Smooth muscle cell of the brain vasculature (primary cell): Measurements from ENCODE around the gene LYPD3.

ENCODE experiments used
- DNase-seq: peaks from one replicate; pipeline ENCODE4 v3.0.0-alpha.2; 2012; ENCODE audit warnings: low read depth, low spot score

LYPD3 gene

DNA sequence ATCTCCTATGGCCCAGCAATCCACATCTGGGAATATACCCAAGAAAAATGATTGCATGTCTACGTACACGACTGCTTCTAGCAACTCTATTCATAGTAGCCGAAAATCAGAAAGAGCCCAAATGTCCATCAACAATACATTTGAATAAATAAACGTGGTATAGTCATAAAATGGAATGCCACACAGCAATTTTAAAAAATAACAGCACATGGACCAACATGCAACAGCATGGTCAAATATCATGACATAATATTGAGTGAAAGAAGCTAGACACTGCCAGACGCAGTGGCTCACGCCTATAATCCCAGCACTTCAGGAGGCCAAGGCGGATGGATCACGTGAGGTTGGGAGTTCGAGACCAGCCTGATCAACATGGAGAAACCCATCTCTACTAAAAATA lies 34.4 kb downstream of the LYPD3 start:
- DNase-seq: no peak

DNA sequence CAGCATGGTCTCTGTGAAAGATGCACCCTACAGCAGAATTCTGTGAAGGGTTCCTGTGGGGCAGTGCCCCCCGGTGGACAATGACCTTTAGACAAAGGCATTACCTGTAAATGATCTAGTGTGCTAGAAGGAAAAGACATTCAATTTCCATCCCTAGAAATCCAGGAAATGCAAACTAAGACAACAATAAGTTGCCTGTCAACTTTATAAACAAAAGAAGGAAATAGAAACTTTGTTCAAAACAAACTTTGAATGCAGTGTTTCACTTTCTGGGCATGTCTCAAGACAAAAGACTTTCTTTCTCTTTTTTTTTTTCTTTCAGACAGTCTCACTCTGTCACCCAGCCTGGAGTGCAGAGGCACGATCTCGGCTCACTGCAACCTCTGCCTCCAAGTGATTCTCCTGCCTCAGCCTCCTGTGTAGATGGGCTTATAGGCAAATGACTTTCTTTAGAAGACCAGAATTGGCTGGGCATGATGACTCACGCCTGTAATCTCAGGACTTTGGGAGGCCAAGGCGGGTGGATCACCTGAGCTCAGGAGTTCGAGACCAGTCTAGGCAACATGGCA lies 35.2 kb downstream of the LYPD3 start:
- no peak for DNase-seq

DNA sequence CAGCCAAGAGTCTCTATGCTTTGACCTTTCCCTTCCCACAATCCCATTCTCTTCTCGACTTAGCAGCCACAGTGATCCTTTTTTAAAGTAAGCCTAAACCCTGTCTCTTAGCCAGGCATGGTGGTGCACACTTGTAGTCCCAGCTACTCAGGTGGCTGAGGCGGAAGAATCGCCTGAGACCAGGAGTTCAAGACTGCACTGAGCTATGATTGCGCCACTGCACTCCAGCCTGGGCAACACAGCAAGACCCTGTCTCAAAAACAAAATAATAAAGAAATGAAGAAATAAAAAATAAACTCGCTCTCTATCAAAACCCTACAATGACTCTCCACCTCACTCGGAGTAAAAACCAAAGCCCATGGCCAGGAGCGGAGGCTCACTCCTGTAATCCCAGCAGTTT lies 36.0 kb downstream of the LYPD3 start:
- DNase-seq: no peak

GRCh38 chr19:43425567-43426392 lies 39.6 kb downstream of the LYPD3 start:
- DNase-seq: no peak

DNA sequence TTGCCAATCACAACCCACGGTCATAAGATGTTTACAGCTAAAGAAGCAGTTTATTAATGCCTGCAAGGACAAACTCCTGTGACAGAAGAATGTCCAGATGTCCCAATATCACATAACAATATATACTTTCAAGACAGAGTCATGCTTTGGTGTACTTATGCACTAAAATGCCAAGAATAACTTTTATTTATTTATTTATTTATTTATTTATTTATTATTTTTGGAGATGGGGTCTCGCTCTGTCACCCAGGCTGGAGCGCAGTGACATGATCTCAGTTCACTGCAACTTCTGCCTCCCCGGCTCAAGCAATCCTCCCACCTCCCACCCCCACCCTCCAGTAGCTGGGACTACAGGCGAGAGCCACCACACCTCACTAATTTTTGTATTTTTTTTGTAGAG lies 41.6 kb downstream of the LYPD3 start:
- DNase-seq: no peak

GRCh38 chr19:43422689-43423066 lies 42.7 kb downstream of the LYPD3 start:
- DNase-seq: no peak

- DNase-seq: no peak
Measured at GRCh38 chr19:43422000-43422688, 43.3 kb downstream of the LYPD3 start.

DNA sequence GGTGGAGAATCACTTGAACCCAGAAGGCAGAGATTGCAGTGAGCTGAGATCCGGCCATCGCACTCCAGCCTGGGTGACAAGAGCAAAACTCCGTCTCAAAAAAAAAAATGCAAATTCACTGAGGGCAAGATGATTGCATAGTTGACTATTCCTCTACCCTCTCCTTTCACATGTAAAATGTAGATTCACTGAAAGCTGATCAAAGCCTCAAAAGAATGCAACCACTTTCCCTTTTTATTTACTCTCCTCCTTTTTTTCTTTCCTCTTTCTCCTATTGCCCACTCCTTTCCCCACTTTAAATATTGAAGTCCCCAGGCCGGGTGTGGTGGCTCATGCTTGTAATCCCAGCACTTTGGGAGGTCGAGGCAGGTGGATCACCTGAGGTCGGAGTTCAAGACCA lies 44.5 kb downstream of the LYPD3 start:
- no peak for DNase-seq

GRCh38 chr19:43416951-43417623 lies 48.3 kb downstream of the LYPD3 start:
- no peak for DNase-seq

DNA sequence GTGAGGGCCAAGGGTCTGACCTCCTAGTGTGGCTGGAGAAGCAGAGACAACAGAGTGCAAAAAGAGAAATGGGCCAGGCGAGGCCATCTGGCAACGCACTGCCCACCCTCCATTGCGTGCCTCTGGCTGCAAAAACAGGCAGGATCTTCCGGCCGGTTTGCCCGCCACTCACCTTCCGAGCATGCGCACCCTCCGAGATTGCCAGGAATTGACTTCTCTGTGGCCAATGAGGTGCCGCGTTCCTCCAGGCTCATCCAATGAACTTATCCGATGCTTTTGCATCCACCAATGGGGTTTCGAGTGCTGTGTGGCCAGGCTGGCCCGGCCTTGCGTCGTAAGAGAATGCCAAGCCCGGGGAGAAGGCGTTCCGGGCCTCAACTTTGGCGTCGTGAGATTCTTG lies 50.9 kb downstream of the LYPD3 start, which contains the start of gene TEX101:
Gene TEX101, plus strand, starts transcription at position 337 of the 400 bp plus-strand sequence. CDS start 1,030 bp downstream, outside the sequence.
- DNase-seq: no peak

- no peak for DNase-seq
Measured at GRCh38 chr19:43412441-43412840, 53.0 kb downstream of the LYPD3 start.
